GM23338 (cell line): ENCODE data around the gene CITED4. TPM values are rescaled to one million over a fixed set of nuclear protein-coding genes. Genes with fewer than 3 reads are reported as not detected.

Experiments used
- ATAC-seq: fragments of 200-7000 bp; cut with Tn5 transposase; 3 replicates; pipeline ENCODE4 v1.9.1; 2020
- DNase-seq: peaks from one replicate; pipeline ENCODE4 v3.0.0-alpha.2; 2015; ENCODE audit warnings: low spot score
- H2AFZ ChIP-seq: fragments of 200-600 bp; sonication (generic); 2 replicates; pipeline ENCODE4 v1.8.0; 2016; ENCODE audit warnings: antibody characterized with exemption, mild to moderate bottlenecking, moderate library complexity
- H3F3A ChIP-seq: fragments of 200-600 bp; sonication (generic); replicated peaks from 2 replicates; pipeline ENCODE4 v1.8.0; 2017; ENCODE audit warnings: antibody characterized with exemption, mixed run types, low read depth
- H3K27ac ChIP-seq: fragments of 200-600 bp; sonication (generic); 2 replicates; pipeline ENCODE4 v1.6.1; 2016; ENCODE audit warnings: low read depth
- H3K27me3 ChIP-seq: fragments of 200-600 bp; sonication (generic); 2 replicates; pipeline ENCODE4 v1.8.0; 2016; ENCODE audit warnings: mild to moderate bottlenecking, mixed run types, moderate library complexity; ENCODE audit not compliant: insufficient read depth
- H3K36me3 ChIP-seq: fragments of 200-600 bp; sonication (generic); 2 replicates; pipeline ENCODE4 v1.8.0; 2016; ENCODE audit warnings: mild to moderate bottlenecking; ENCODE audit not compliant: insufficient read depth
- H3K4me1 ChIP-seq: fragments of 200-600 bp; sonication (generic); 2 replicates; pipeline ENCODE4 v1.8.0; 2016; ENCODE audit warnings: mild to moderate bottlenecking, moderate library complexity; ENCODE audit not compliant: insufficient read depth
- H3K4me2 ChIP-seq: fragments of 200-600 bp; sonication (generic); 2 replicates; pipeline ENCODE4 v1.7.1; 2017; ENCODE audit warnings: mixed run types
- H3K4me3 ChIP-seq: fragments of 200-600 bp; sonication (generic); 2 replicates; pipeline ENCODE4 v1.6.1; 2016; ENCODE audit warnings: mixed run types
- H3K79me2 ChIP-seq: fragments of 200-600 bp; sonication (generic); replicated peaks from 2 replicates; pipeline ENCODE4 v1.8.0; 2017; ENCODE audit warnings: mild to moderate bottlenecking; ENCODE audit not compliant: insufficient read depth
- H3K9me2 ChIP-seq: fragments of 200-600 bp; sonication (generic); 2 replicates; pipeline ENCODE4 v1.8.0; 2017; ENCODE audit not compliant: insufficient read depth
- H4K20me1 ChIP-seq: fragments of 200-600 bp; sonication (generic); replicated peaks from 2 replicates; pipeline ENCODE4 v1.8.0; 2017; ENCODE audit warnings: mild to moderate bottlenecking; ENCODE audit not compliant: insufficient read depth
- H3K27ac Mint-ChIP-seq: 2 replicates; pipeline ENCODE4 v1.8.0; 2020; ENCODE audit warnings: inconsistent platforms, mild to moderate bottlenecking, moderate library complexity, mixed read lengths
- H3K27me3 Mint-ChIP-seq: 3 replicates; pipeline ENCODE4 v1.8.0; 2022; ENCODE audit warnings: low read depth, mild to moderate bottlenecking, moderate library complexity, mixed read lengths, inconsistent platforms; ENCODE audit not compliant: insufficient read depth, poor library complexity
- H3K36me3 Mint-ChIP-seq: 3 replicates; pipeline ENCODE4 v1.8.0; 2021; ENCODE audit warnings: low read depth, mild to moderate bottlenecking, inconsistent platforms, moderate library complexity, mixed read lengths
- H3K4me1 Mint-ChIP-seq: 3 replicates; pipeline ENCODE4 v1.8.0; 2020; ENCODE audit warnings: mild to moderate bottlenecking, inconsistent platforms, mixed read lengths
- H3K4me3 Mint-ChIP-seq: 3 replicates; pipeline ENCODE4 v1.8.0; 2021; ENCODE audit warnings: moderate library complexity, mild to moderate bottlenecking, inconsistent platforms, mixed read lengths
- H3K9me3 Mint-ChIP-seq: 3 replicates; pipeline ENCODE4 v1.8.0; 2020; ENCODE audit warnings: moderate library complexity, mild to moderate bottlenecking, inconsistent platforms, mixed read lengths
- CREB1 ChIP-seq: fragments of 250-450 bp; sonication (Bioruptor Pico); IDR thresholded peaks from 2 replicates; pipeline ENCODE4 v1.5.0; 2020; ENCODE audit warnings: low read depth, mild to moderate bottlenecking, moderate library complexity
- CTCF ChIP-seq, 2 experiments: fragments of 200-600 bp in 1 of 2; sonication (generic) in 1 of 2; conservative IDR thresholded peaks; 2 replicates each; pipeline versions ENCODE4 v1.5.1 to v1.6.1; 2016 to 2017; ENCODE audit warnings: antibody characterized with exemption in 2 of 2, low read depth in 2 of 2, mild to moderate bottlenecking in 2 of 2, moderate library complexity in 1 of 2
- ETS1 ChIP-seq: IDR thresholded peaks from 2 replicates; pipeline ENCODE4 v1.6.1; 2016; ENCODE audit warnings: antibody characterized with exemption
- EZH2 ChIP-seq: fragments of 200-600 bp; sonication (generic); IDR thresholded peaks from one replicate; pipeline ENCODE4 v1.8.0; 2017; ENCODE audit warnings: antibody characterized with exemption, mild to moderate bottlenecking, low read depth; ENCODE audit not compliant: unreplicated experiment
- EZH2phosphoT487 ChIP-seq: fragments of 200-600 bp; sonication (generic); IDR thresholded peaks from one replicate; pipeline ENCODE4 v1.8.1; 2018; ENCODE audit warnings: antibody characterized with exemption; ENCODE audit not compliant: unreplicated experiment
- JUNB ChIP-seq: IDR thresholded peaks from one replicate; pipeline ENCODE4 v1.6.1; 2016; ENCODE audit warnings: antibody characterized with exemption; ENCODE audit not compliant: unreplicated experiment
- REST ChIP-seq: IDR thresholded peaks from one replicate; pipeline ENCODE4 v1.6.1; 2018; ENCODE audit warnings: antibody characterized with exemption; ENCODE audit not compliant: unreplicated experiment
- ZNF114 ChIP-seq: fragments of 250-450 bp; sonication (Bioruptor Pico); IDR thresholded peaks from 2 replicates; pipeline ENCODE4 v1.5.0; 2020; ENCODE audit warnings: mild to moderate bottlenecking, moderate library complexity
- ZNF331 ChIP-seq: fragments of 250-450 bp; sonication (Bioruptor Pico); IDR thresholded peaks from 2 replicates; pipeline ENCODE4 v1.5.0; 2020; ENCODE audit warnings: low read depth, mild to moderate bottlenecking, moderate library complexity
- polyA plus RNA-seq: library from polyadenylated mRNA; unstranded; fragments of >200 nt; fragmentation: Nextera tagmentation; extraction: Ambion mirVana; gene quantifications from 2 replicates; pipeline ENCODE4 v1.2.1, GENCODE V29; 2016
- total RNA-seq: library from RNA; depleted of rRNA; stranded (reverse); fragments of >200 nt; shearing (Covaris generic); gene quantifications from 2 replicates; pipeline ENCODE4 v1.2.3, GENCODE V29; 2014

Gene CITED4
- total and polyA plus RNA-seq, 2 experiments from 2014 or later = 2.9 to 18.7 TPM

GRCh38 chr1:40838980-40839942 is 22.9 kb downstream of the CITED4 start:
- H3K4me1 Mint-ChIP-seq = peaks cover 7% of the 10 kb centered on the region; the same call in 2 of the 3 replicates
- H3K27ac Mint-ChIP-seq = no peak overlapping the region
- H3K4me3 ChIP-seq = no peak overlapping the region
- no peaks in the 10 kb centered on the region for H3F3A ChIP-seq
- H2AFZ ChIP-seq = no peak overlapping the region
- no peak for ATAC-seq
- no peaks in the 10 kb centered on the region for H3K9me3 Mint-ChIP-seq
- H3K4me3 Mint-ChIP-seq = no peak overlapping the region
- TF ChIP-seq ETS1 = no peak
- no peak for TF ChIP-seq EZH2phosphoT487
- TF ChIP-seq ZNF331 (CRISPR knock-in tag) = no peak
- no peak for TF ChIP-seq ZNF114 (CRISPR knock-in tag)
- no peak for TF ChIP-seq JUNB
- no peaks in the 10 kb centered on the region for H4K20me1 ChIP-seq
- no peaks in the 10 kb centered on the region for H3K4me1 ChIP-seq
- no peaks in the 10 kb centered on the region for H3K36me3 ChIP-seq
- H3K27me3 ChIP-seq = no peaks in the 10 kb centered on the region
- peaks cover 4% of the 10 kb centered on the region; the same call in 1 of the 3 replicates for H3K36me3 Mint-ChIP-seq
- no peak for DNase-seq
- no peaks in the 10 kb centered on the region for H3K79me2 ChIP-seq
- H3K9me2 ChIP-seq = peaks cover 8% of the 10 kb centered on the region; the same call in 1 of the 2 replicates
- no peak overlapping the region for H3K4me2 ChIP-seq
- no peak overlapping the region; the same call in 1 of the 2 replicates for H3K27ac ChIP-seq
- peaks cover 4% of the 10 kb centered on the region for H3K27me3 Mint-ChIP-seq

GRCh38 chr1:40838045-40838979 is 23.9 kb downstream of the CITED4 start:
- Mint-ChIP-seq H3K36me3 (peaks cover 4% of the 10 kb centered on the region; the same call in 1 of the 3 replicates), H3K9me3 (no peaks in the 10 kb centered on the region), H3K4me1 (peaks cover 7% of the 10 kb centered on the region; the same call in 2 of the 3 replicates), H3K27me3 (peaks cover 4% of the 10 kb centered on the region), H3K27ac (no peak overlapping the region), H3K4me3 (no peak overlapping the region)
- Histone ChIP-seq H3K9me2 (peaks cover 5% of the 10 kb centered on the region; the same call in 1 of the 2 replicates), H3K4me3 (peak overlapping the region; percentile 37; the same call in 1 of the 2 replicates), H3K27me3 (no peaks in the 10 kb centered on the region), H3K27ac (no peak overlapping the region), H3K36me3 (no peaks in the 10 kb centered on the region), H4K20me1 (no peaks in the 10 kb centered on the region), H3F3A (no peaks in the 10 kb centered on the region), H3K4me2 (peak overlapping the region; percentile 43; the same call in 1 of the 2 replicates), H3K79me2 (no peaks in the 10 kb centered on the region), H3K4me1 (no peaks in the 10 kb centered on the region), H2AFZ (no peak overlapping the region)
- peak; percentile 84 for ATAC-seq
- TF ChIP-seq EZH2 (no peak), CTCF (conservative IDR thresholded peaks at IDR 0.05; ENCODE audit: low read depth in 2 of 2) (no peak), EZH2phosphoT487 (no peak), CREB1 (no peak), ZNF114 (CRISPR knock-in tag) (no peak), REST (no peak), ETS1 (no peak)
- peak; percentile 80 for DNase-seq
